Neural progenitor cell (in vitro differentiated cells): ENCODE results near the gene MYPN. TPM values are rescaled to one million over a fixed set of nuclear protein-coding genes. Genes with fewer than 3 reads are reported as not detected.

Experiments
- DNase-seq: peaks from one replicate; pipeline ENCODE4 v3.0.0-alpha.2; 2016; ENCODE audit warnings: low spot score
- H2AFZ ChIP-seq: fragments of 200-600 bp; sonication (generic); replicated peaks from 2 replicates; pipeline ENCODE4 v1.6.1; 2016; ENCODE audit warnings: antibody characterized with exemption
- H3F3A ChIP-seq: fragments of 200-600 bp; sonication (generic); 2 replicates; pipeline ENCODE4 v1.6.1; 2016; ENCODE audit warnings: antibody characterized with exemption, low read depth
- H3K27ac ChIP-seq: fragments of 200-600 bp; sonication (generic); 2 replicates; pipeline ENCODE4 v1.5.1; 2016; ENCODE audit warnings: mild to moderate bottlenecking
- H3K27me3 ChIP-seq: fragments of 200-600 bp; sonication (generic); 2 replicates; pipeline ENCODE4 v1.6.1; 2016; ENCODE audit warnings: mild to moderate bottlenecking, moderate library complexity
- H3K36me3 ChIP-seq: fragments of 200-600 bp; sonication (generic); 2 replicates; pipeline ENCODE4 v1.5.1; 2016
- H3K4me1 ChIP-seq: fragments of 200-600 bp; sonication (generic); 2 replicates; pipeline ENCODE4 v1.6.1; 2016; ENCODE audit warnings: mixed run types
- H3K4me2 ChIP-seq: fragments of 200-600 bp; sonication (generic); 2 replicates; pipeline ENCODE4 v1.6.1; 2016
- H3K4me3 ChIP-seq: fragments of 200-600 bp; sonication (generic); 2 replicates; pipeline ENCODE4 v1.5.1; 2016
- H3K79me2 ChIP-seq: fragments of 200-600 bp; sonication (generic); 2 replicates; pipeline ENCODE4 v1.6.1; 2016; ENCODE audit warnings: low read depth
- H3K9ac ChIP-seq: fragments of 200-600 bp; sonication (generic); 2 replicates; pipeline ENCODE4 v1.6.1; 2016
- H3K9me3 ChIP-seq: fragments of 200-600 bp; sonication (generic); 2 replicates; pipeline ENCODE4 v1.5.1; 2016; ENCODE audit warnings: low read depth
- H4K20me1 ChIP-seq: fragments of 200-600 bp; sonication (generic); 2 replicates; pipeline ENCODE4 v1.6.1; 2016; ENCODE audit warnings: low read depth
- H3K27ac Mint-ChIP-seq: 3 replicates; pipeline ENCODE4 v1.8.0; 2021; ENCODE audit warnings: mixed read lengths
- H3K27me3 Mint-ChIP-seq: 2 replicates; pipeline ENCODE4 v1.8.0; 2022; ENCODE audit warnings: low read depth, mild to moderate bottlenecking, inconsistent platforms, moderate library complexity, mixed read lengths; ENCODE audit not compliant: insufficient read depth
- H3K36me3 Mint-ChIP-seq: 3 replicates; pipeline ENCODE4 v1.8.0; 2021; ENCODE audit warnings: mixed read lengths
- H3K4me1 Mint-ChIP-seq: 3 replicates; pipeline ENCODE4 v1.8.0; 2021; ENCODE audit warnings: mixed read lengths
- H3K4me3 Mint-ChIP-seq: 3 replicates; pipeline ENCODE4 v1.8.0; 2021; ENCODE audit warnings: mild to moderate bottlenecking, moderate library complexity, mixed read lengths
- H3K9me3 Mint-ChIP-seq: 3 replicates; pipeline ENCODE4 v1.8.0; 2020; ENCODE audit warnings: mixed read lengths
- CTCF ChIP-seq: fragments of 200-600 bp; sonication (generic); IDR thresholded peaks from 2 replicates; pipeline ENCODE4 v1.5.1; 2017; ENCODE audit warnings: antibody characterized with exemption, mild to moderate bottlenecking
- EZH2 ChIP-seq: fragments of 200-600 bp; sonication (generic); IDR thresholded peaks from 2 replicates; pipeline ENCODE4 v1.6.1; 2017; ENCODE audit warnings: antibody characterized with exemption, mild to moderate bottlenecking, moderate library complexity
- EZH2phosphoT487 ChIP-seq: fragments of 200-600 bp; sonication (generic); IDR thresholded peaks from 2 replicates; pipeline ENCODE4 v1.6.1; 2017; ENCODE audit warnings: antibody characterized with exemption
- total RNA-seq: library from RNA; depleted of rRNA; stranded (reverse); fragments of >200 nt; gene quantifications from 2 replicates; pipeline ENCODE4 v1.2.3, GENCODE V29; 2015; ENCODE audit warnings: low replicate concordance

The MYPN gene
- total RNA-seq, 1 donor from 2014 or later, result not detected

GRCh38 chr10:68235581-68235980 is 126.3 kb downstream of the MYPN start:
- no peak overlapping the region for H3K4me3 ChIP-seq
- no peaks in the 10 kb centered on the region for H3K9me3 Mint-ChIP-seq
- no peak overlapping the region for H3K27ac ChIP-seq
- H3K4me2 ChIP-seq, result no peak overlapping the region
- no peaks in the 10 kb centered on the region for H4K20me1 ChIP-seq
- H3K36me3 ChIP-seq, result no peaks in the 10 kb centered on the region
- peaks cover 7% of the 10 kb centered on the region for H3K27me3 Mint-ChIP-seq
- no peaks in the 10 kb centered on the region for H3K36me3 Mint-ChIP-seq
- H3K79me2 ChIP-seq, result no peaks in the 10 kb centered on the region
- TF ChIP-seq EZH2, result no peak
- TF ChIP-seq EZH2phosphoT487, result no peak
- TF ChIP-seq CTCF, result no peak
- no peak overlapping the region for H3K4me3 Mint-ChIP-seq
- H3F3A ChIP-seq, result peaks cover 17% of the 10 kb centered on the region
- no peaks in the 10 kb centered on the region for H3K9me3 ChIP-seq
- no peak overlapping the region for H3K9ac ChIP-seq
- H3K27me3 ChIP-seq, result peaks cover 34% of the 10 kb centered on the region
- no peak overlapping the region for H2AFZ ChIP-seq
- DNase-seq, result no peak
- peaks cover 20% of the 10 kb centered on the region for H3K4me1 Mint-ChIP-seq
- no peak overlapping the region for H3K27ac Mint-ChIP-seq
- peaks cover 11% of the 10 kb centered on the region for H3K4me1 ChIP-seq

GRCh38 chr10:68237173-68237572 is 127.9 kb downstream of the MYPN start:
- peaks cover 22% of the 10 kb centered on the region for H3K27me3 ChIP-seq
- no peak overlapping the region for H3K27ac ChIP-seq
- no peak overlapping the region for H3K4me3 Mint-ChIP-seq
- H3K36me3 ChIP-seq, result no peaks in the 10 kb centered on the region
- no peak overlapping the region for H2AFZ ChIP-seq
- no peaks in the 10 kb centered on the region for H4K20me1 ChIP-seq
- no peaks in the 10 kb centered on the region for H3K79me2 ChIP-seq
- H3K27ac Mint-ChIP-seq, result no peak overlapping the region
- peaks cover 11% of the 10 kb centered on the region for H3K4me1 Mint-ChIP-seq
- H3K4me3 ChIP-seq, result no peak overlapping the region
- H3K9me3 Mint-ChIP-seq, result no peaks in the 10 kb centered on the region
- peaks cover 3% of the 10 kb centered on the region for H3F3A ChIP-seq
- no peaks in the 10 kb centered on the region for H3K36me3 Mint-ChIP-seq
- no peak for TF ChIP-seq EZH2
- TF ChIP-seq CTCF, result no peak
- no peak for TF ChIP-seq EZH2phosphoT487
- H3K9me3 ChIP-seq, result no peaks in the 10 kb centered on the region
- H3K27me3 Mint-ChIP-seq, result no peaks in the 10 kb centered on the region
- no peak overlapping the region for H3K4me2 ChIP-seq
- peaks cover 7% of the 10 kb centered on the region for H3K4me1 ChIP-seq
- no peak for DNase-seq
- H3K9ac ChIP-seq, result no peak overlapping the region

- Mint-ChIP-seq H3K9me3 (no peaks in the 10 kb centered on the region), H3K27ac (no peak overlapping the region), H3K4me3 (no peak overlapping the region), H3K36me3 (no peaks in the 10 kb centered on the region), H3K27me3 (peaks cover 2% of the 10 kb centered on the region), H3K4me1 (peaks cover 4% of the 10 kb centered on the region)
- Histone ChIP-seq H3K4me2 (no peak overlapping the region), H3K27me3 (peaks cover 10% of the 10 kb centered on the region), H4K20me1 (no peaks in the 10 kb centered on the region), H3K4me3 (no peak overlapping the region), H3K4me1 (peaks cover 7% of the 10 kb centered on the region), H3K27ac (no peak overlapping the region), H3K9me3 (no peaks in the 10 kb centered on the region), H3K36me3 (no peaks in the 10 kb centered on the region), H3K79me2 (no peaks in the 10 kb centered on the region), H3K9ac (no peak overlapping the region), H2AFZ (no peak overlapping the region), H3F3A (no peaks in the 10 kb centered on the region)
- DNase-seq, result no peak
- TF ChIP-seq CTCF (no peak), EZH2 (no peak), EZH2phosphoT487 (no peak)
These were observed 129.1 kb downstream of the MYPN start for GRCh38 chr10:68238371-68238770.
